Retinal pigment epithelial cell (primary cell): ENCODE results near the gene RSPH3.

Source experiments
- DNase-seq: peaks from one replicate; pipeline ENCODE4 v3.0.0-alpha.2; 2010; ENCODE audit warnings: low read depth
- H3K4me3 ChIP-seq: 2 replicates; pipeline ENCODE4 v1.5.1; 2011; ENCODE audit warnings: mild to moderate bottlenecking, low read length, control low read depth, moderate library complexity
- TF ChIP-seq, protein P1 (sequence below): conservative IDR thresholded peaks from 2 replicates; pipeline ENCODE4 v1.5.1; 2011; ENCODE audit warnings: low read depth, low read length, control low read depth, inconsistent platforms

The RSPH3 gene

GRCh38 chr6:159007510-159007909, 7.5 kb upstream of the RSPH3 start:
- TF ChIP-seq, protein P1, sequence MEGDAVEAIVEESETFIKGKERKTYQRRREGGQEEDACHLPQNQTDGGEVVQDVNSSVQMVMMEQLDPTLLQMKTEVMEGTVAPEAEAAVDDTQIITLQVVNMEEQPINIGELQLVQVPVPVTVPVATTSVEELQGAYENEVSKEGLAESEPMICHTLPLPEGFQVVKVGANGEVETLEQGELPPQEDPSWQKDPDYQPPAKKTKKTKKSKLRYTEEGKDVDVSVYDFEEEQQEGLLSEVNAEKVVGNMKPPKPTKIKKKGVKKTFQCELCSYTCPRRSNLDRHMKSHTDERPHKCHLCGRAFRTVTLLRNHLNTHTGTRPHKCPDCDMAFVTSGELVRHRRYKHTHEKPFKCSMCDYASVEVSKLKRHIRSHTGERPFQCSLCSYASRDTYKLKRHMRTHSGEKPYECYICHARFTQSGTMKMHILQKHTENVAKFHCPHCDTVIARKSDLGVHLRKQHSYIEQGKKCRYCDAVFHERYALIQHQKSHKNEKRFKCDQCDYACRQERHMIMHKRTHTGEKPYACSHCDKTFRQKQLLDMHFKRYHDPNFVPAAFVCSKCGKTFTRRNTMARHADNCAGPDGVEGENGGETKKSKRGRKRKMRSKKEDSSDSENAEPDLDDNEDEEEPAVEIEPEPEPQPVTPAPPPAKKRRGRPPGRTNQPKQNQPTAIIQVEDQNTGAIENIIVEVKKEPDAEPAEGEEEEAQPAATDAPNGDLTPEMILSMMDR, result no peak
- no peak overlapping the region for H3K4me3 ChIP-seq
- no peak for DNase-seq

DNA sequence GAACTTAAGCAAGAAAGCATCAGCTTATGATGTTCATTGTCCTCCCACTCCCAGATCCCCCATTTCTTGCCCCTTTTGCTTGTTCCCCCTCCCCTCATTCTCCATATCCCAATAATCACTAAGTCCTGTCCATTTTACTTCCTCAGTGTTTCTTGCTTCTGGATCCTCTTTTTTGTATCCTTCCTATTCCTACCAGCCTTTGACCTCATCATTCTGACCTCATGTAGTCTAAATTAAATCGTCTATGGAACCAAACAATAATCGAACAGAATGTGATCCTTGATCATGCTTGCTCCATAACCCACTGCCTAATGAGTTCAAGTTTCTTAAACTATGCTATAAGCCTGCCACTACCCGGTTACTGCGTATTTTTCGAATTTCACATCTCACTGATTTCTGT, 5.4 kb upstream of the RSPH3 start:
- no peak for DNase-seq
- TF ChIP-seq, protein P1, result no peak

GRCh38 chr6:159004592-159004991, 4.6 kb upstream of the RSPH3 start:
- TF ChIP-seq, protein P1, result no peak
- DNase-seq, result no peak
- no peak overlapping the region for H3K4me3 ChIP-seq

More for the DNA sequence above, 5.4 kb upstream of the RSPH3 start:
- H3K4me3 ChIP-seq, result no peak overlapping the region

GRCh38 chr6:159002432-159003155, 2.6 kb upstream of the RSPH3 start:
- TF ChIP-seq, protein P1, result no peak
- no peak overlapping the region for H3K4me3 ChIP-seq
- no peak for DNase-seq

DNA sequence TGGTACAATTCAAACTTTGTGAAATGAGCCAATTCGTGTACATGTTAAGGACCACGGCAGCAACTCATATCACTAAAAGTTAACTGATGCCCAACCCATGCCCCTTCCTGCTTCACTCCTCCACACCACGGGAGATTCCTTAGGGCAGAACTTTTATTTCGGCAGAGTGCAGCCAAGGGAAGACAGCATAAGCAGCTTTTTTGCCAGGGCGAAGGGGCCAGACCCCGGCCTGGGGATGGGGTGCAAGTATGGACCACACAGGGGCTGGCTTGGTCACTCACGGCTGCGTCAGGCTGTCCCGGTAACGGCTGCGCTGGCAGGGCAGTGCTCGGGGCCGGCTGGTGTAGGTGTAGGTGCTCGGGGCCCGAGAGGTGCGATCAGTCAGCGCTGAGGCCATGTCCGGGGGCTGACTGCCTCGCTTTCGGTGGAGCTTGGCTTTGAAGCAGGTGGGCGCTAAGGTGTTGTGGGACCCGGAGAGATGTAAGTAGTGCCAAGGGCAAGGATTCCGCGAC, 792 bp downstream of the RSPH3 start:
- peak overlapping the region; percentile 94 for H3K4me3 ChIP-seq
- DNase-seq, result no peak
- TF ChIP-seq, protein P1, result no peak

DNA sequence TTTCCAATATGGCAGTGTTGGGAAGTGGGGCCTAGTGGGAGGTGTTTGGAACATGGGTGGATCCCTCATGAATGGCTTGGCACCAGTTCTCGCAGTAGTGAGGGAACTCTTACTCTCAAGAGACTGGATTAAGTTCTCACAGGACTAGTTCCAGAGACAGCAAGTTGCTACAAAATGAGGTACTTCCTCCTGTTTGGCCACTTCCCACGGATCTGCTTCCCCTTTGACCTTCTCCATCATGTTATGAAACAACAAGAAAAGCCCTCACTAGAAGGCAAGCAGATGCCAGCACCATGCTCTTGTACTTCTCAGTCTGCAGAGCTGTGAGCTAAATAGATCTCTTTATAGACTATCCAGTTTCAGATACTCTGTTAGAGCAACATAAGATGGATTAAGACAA, 3.1 kb downstream of the RSPH3 start:
- no peak overlapping the region for H3K4me3 ChIP-seq
- TF ChIP-seq, protein P1, result no peak
- no peak for DNase-seq

DNA sequence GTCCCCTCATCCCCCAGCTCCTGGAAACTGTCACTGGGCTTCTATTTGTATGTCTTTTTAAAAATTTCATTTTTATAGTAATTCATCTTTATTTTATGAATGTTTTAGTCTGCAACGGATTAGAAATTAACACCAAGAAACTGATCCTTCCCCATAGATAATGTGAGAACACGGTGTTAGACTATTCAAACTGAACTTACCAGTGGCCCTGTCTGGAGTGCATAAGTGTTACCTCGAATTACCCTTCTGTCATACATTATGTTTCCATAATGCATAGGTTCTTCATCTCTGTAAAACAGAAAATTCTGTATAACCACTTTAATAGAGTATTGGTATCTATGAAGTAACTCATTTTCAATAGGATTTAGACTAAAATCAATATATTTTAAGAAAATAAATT, 6.4 kb downstream of the RSPH3 start:
- H3K4me3 ChIP-seq, result no peak overlapping the region
- TF ChIP-seq, protein P1, result no peak
- no peak for DNase-seq
